Endothelial cell (in vitro differentiated cells): ENCODE measurements around the gene MAP6. TPM values are rescaled to one million over a fixed set of nuclear protein-coding genes. Genes with fewer than 3 reads are reported as not detected.

Experiments used
- DNase-seq: peaks from one replicate; pipeline ENCODE4 v3.0.0; 2021; ENCODE audit warnings: low spot score
- H3K27ac Mint-ChIP-seq: one replicate; pipeline ENCODE4 v1.8.0; 2021; ENCODE audit warnings: mixed read lengths, inconsistent platforms; ENCODE audit not compliant: unreplicated experiment
- H3K27me3 Mint-ChIP-seq: one replicate; pipeline ENCODE4 v1.8.0; 2021; ENCODE audit warnings: mild to moderate bottlenecking, moderate library complexity, mixed read lengths, inconsistent platforms; ENCODE audit not compliant: unreplicated experiment
- H3K36me3 Mint-ChIP-seq: one replicate; pipeline ENCODE4 v1.8.0; 2021; ENCODE audit warnings: mild to moderate bottlenecking, low read depth, mixed read lengths, inconsistent platforms; ENCODE audit not compliant: unreplicated experiment
- H3K4me1 Mint-ChIP-seq: one replicate; pipeline ENCODE4 v1.8.0; 2021; ENCODE audit warnings: mild to moderate bottlenecking, mixed read lengths, inconsistent platforms; ENCODE audit not compliant: unreplicated experiment
- H3K4me3 Mint-ChIP-seq: one replicate; pipeline ENCODE4 v1.8.0; 2021; ENCODE audit warnings: mild to moderate bottlenecking, mixed read lengths, inconsistent platforms; ENCODE audit not compliant: unreplicated experiment
- H3K9me3 Mint-ChIP-seq: one replicate; pipeline ENCODE4 v1.8.0; 2021; ENCODE audit warnings: mixed read lengths, inconsistent platforms; ENCODE audit not compliant: unreplicated experiment
- long read RNA-seq: library from polyadenylated mRNA; unstranded; transcript quantifications from one replicate; pipeline ENCODE4 v2.0.0, GENCODE V29; 2020; ENCODE audit not compliant: unreplicated experiment
- total RNA-seq: library from RNA; stranded (reverse); fragmentation: NEBNext Ultra II Directional; extraction: Animal tissue kit (Norgen Biotek cat#: 25700); gene quantifications from one replicate; pipeline ENCODE4 v1.2.1, GENCODE V29; 2021; ENCODE audit not compliant: unreplicated experiment
- TF ChIP-seq, protein P1 (sequence below): fragments of 200-600 bp; sonication (generic); IDR thresholded peaks from one replicate; pipeline ENCODE4 v1.5.0; 2021; ENCODE audit warnings: antibody characterized with exemption; ENCODE audit not compliant: unreplicated experiment

MAP6 gene
- 0.26 TPM for total RNA-seq
- long read RNA-seq: 0 reads

- Mint-ChIP-seq H3K36me3 (peaks cover 5% of the 10 kb centered on the region), H3K9me3 (no peaks in the 10 kb centered on the region), H3K27me3 (peaks cover 22% of the 10 kb centered on the region), H3K27ac (no peak within 1 kb of the TSS), H3K4me1 (peaks cover 11% of the 10 kb centered on the region), H3K4me3 (peak within 1 kb of the TSS; percentile 78)
- TF ChIP-seq, protein P1, sequence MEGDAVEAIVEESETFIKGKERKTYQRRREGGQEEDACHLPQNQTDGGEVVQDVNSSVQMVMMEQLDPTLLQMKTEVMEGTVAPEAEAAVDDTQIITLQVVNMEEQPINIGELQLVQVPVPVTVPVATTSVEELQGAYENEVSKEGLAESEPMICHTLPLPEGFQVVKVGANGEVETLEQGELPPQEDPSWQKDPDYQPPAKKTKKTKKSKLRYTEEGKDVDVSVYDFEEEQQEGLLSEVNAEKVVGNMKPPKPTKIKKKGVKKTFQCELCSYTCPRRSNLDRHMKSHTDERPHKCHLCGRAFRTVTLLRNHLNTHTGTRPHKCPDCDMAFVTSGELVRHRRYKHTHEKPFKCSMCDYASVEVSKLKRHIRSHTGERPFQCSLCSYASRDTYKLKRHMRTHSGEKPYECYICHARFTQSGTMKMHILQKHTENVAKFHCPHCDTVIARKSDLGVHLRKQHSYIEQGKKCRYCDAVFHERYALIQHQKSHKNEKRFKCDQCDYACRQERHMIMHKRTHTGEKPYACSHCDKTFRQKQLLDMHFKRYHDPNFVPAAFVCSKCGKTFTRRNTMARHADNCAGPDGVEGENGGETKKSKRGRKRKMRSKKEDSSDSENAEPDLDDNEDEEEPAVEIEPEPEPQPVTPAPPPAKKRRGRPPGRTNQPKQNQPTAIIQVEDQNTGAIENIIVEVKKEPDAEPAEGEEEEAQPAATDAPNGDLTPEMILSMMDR: no peak
- peak; percentile 24 for DNase-seq
Measured at GRCh38 chr11:75668451-75669297, at the start of gene MAP6. TSS of gene MAP6 (minus strand) at chr11:75669038. CDS start at chr11:75668369, 669 bp downstream.

GRCh38 chr11:75717608-75718418 lies 49.0 kb upstream of the MAP6 start, which contains the start of gene MOGAT2:
TSS of gene MOGAT2 (plus strand) at chr11:75717838. CDS start at chr11:75717889, 51 bp downstream.
- Mint-ChIP-seq H3K27me3 (peaks cover 3% of the 10 kb centered on the region), H3K9me3 (no peaks in the 10 kb centered on the region), H3K4me3 (no peak within 1 kb of the TSS), H3K36me3 (no peaks in the 10 kb centered on the region), H3K27ac (no peak within 1 kb of the TSS), H3K4me1 (peaks cover 7% of the 10 kb centered on the region)
- DNase-seq: no peak
- TF ChIP-seq, protein P1: no peak

- no peak for DNase-seq
- Mint-ChIP-seq H3K36me3 (no peaks in the 10 kb centered on the region), H3K4me1 (no peaks in the 10 kb centered on the region), H3K27me3 (peaks cover 1% of the 10 kb centered on the region), H3K9me3 (no peaks in the 10 kb centered on the region), H3K4me3 (no peak overlapping the region), H3K27ac (no peak overlapping the region)
- TF ChIP-seq, protein P1: no peak
Measured at GRCh38 chr11:75716659-75717058, 47.8 kb upstream of the MAP6 start.

DNA sequence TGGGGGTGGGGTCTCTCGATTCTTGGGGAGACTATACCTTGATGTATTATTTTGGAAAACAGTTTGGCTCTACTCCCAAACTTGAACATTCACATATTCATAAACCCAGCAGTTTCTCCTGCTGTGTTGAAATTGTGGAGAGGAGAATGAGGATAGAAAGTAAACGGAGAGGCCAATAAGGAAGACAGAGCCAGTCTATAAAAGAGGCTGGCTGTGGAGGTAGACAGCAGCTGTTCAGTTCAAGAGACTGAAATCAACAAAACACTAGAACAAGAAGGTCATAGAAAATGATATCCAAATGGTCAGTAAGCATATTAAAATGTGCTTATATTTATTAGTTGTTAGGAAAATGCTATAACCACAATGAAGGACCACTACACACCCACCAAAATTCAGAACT lies 46.9 kb upstream of the MAP6 start:
- Mint-ChIP-seq H3K9me3 (no peaks in the 10 kb centered on the region), H3K4me1 (no peaks in the 10 kb centered on the region), H3K36me3 (no peaks in the 10 kb centered on the region), H3K4me3 (no peak overlapping the region), H3K27me3 (peaks cover 1% of the 10 kb centered on the region), H3K27ac (no peak overlapping the region)
- no peak for DNase-seq
- TF ChIP-seq, protein P1: no peak
